ENCODE data around the gene TMEM150A. TPM values are rescaled to one million over a fixed set of nuclear protein-coding genes. Genes with fewer than 3 reads are reported as not detected.

The TMEM150A gene
- total RNA-seq, 4 donors from 2014 or later: 12.9 to 29.4 (median 16.6) TPM

- Histone ChIP-seq H3K36me3 (peaks cover 0 to 12% (median 0%) of the 10 kb centered on the region in 3 donors), H3K27ac (no peak overlapping the region), H3K4me1 (peaks cover 0 to 53% (median 16%) of the 10 kb centered on the region in 4 donors), H3K27me3 (no peaks in the 10 kb centered on the region), H3K4me3 (no peak overlapping the region), H3K9me3 (no peaks in the 10 kb centered on the region)
- no peak for TF ChIP-seq CTCF (IDR thresholded peaks at IDR 0.05)
- no peak for TF ChIP-seq POLR2A (IDR thresholded peaks at IDR 0.05)
- TF ChIP-seq EP300 (IDR thresholded peaks at IDR 0.05): no peak
- no peak for DNase-seq (ENCODE audit: low spot score in 2 of 2)
- 85 to 88% methylated on average over 10 of the region's 10 CpGs for WGBS, 2 donors
Measured at GRCh38 chr2:85613717-85614515, 11.4 kb upstream of the TMEM150A start.

- peaks cover 0 to 59% (median 14%) of the 10 kb centered on the region in 4 donors for H3K4me1 ChIP-seq
- 10 to 21% methylated on average over 31 to 66 of the region's 73 CpGs for WGBS, 2 donors
Measured at GRCh38 chr2:85611705-85612587, 9.4 kb upstream of the TMEM150A start, which contains the start of gene C2orf68. TSS of gene C2orf68 (minus strand) at chr2:85612066. CDS start at chr2:85611984, 82 bp downstream.

GRCh38 chr2:85611217-85611704, 8.8 kb upstream of the TMEM150A start:
- WGBS, 2 donors: 5 to 6% methylated on average over 24 of the region's 24 CpGs
- DNase-seq (ENCODE audit: low spot score in 2 of 2): no peak

More at GRCh38 chr2:85611705-85612587, 9.4 kb upstream of the TMEM150A start, which contains the start of gene C2orf68:
- H3K9me3 ChIP-seq: no peaks in the 10 kb centered on the region
- peak; percentile 84 to 85 for DNase-seq (ENCODE audit: low spot score in 2 of 2)
- peaks cover 0 to 28% (median 0%) of the 10 kb centered on the region in 3 donors for H3K36me3 ChIP-seq
- TF ChIP-seq CTCF (IDR thresholded peaks at IDR 0.05) (peak in 1 of 5 experiments; percentile 16), POLR2A (IDR thresholded peaks at IDR 0.05) (peak; percentile 36 to 78), EP300 (IDR thresholded peaks at IDR 0.05) (peak; percentile 60 to 92)
- peak within 1 kb of the TSS; percentile 77 to 99 (median 89) for H3K4me3 ChIP-seq
- peak within 1 kb of the TSS; percentile 40 to 93 (median 90) for H3K27ac ChIP-seq
- no peaks in the 10 kb centered on the region for H3K27me3 ChIP-seq

More at GRCh38 chr2:85611217-85611704, 8.8 kb upstream of the TMEM150A start:
- H3K9me3 ChIP-seq: no peaks in the 10 kb centered on the region
- H3K4me3 ChIP-seq: peak overlapping the region; percentile 77 to 99 (median 89)
- no peaks in the 10 kb centered on the region for H3K27me3 ChIP-seq
- TF ChIP-seq EP300 (IDR thresholded peaks at IDR 0.05): no peak
- no peak for TF ChIP-seq POLR2A (IDR thresholded peaks at IDR 0.05)
- no peak for TF ChIP-seq CTCF (IDR thresholded peaks at IDR 0.05)
- peak overlapping the region; percentile 40 to 93 (median 90) for H3K27ac ChIP-seq
- H3K36me3 ChIP-seq: peaks cover 0 to 31% (median 0%) of the 10 kb centered on the region in 3 donors
- H3K4me1 ChIP-seq: peaks cover 0 to 62% (median 12%) of the 10 kb centered on the region in 4 donors

Data from tibial nerve (tissue), 4 donors.